H1 (cell line): ENCODE data around the gene GNAI2. TPM values are rescaled to one million over a fixed set of nuclear protein-coding genes. Genes with fewer than 3 reads are reported as not detected.
A peak's percentile ranks its signal among the peaks of the same experiment; 100 is the strongest.

Experiments used
- CTCF ChIA-PET: fragments of 300-600 bp; sonication (Branson Sonifier 250); formaldehyde crosslinking; loops from one replicate; lab custom pipeline; 2021; ENCODE audit not compliant: partially characterized antibody; lab: Charles Lee
- POLR2A ChIA-PET: fragments of 300-600 bp; sonication (Branson Sonifier 250); formaldehyde crosslinking; loops from one replicate; lab custom pipeline; 2021; ENCODE audit warnings: inconsistent platforms; ENCODE audit not compliant: partially characterized antibody; lab: Charles Lee
- DNase-seq, 2 experiments: peaks; one replicate each; pipeline versions ENCODE4 v3.0.0 to v3.0.0-alpha.2; 2010 to 2022; ENCODE audit warnings: low spot score in 2 of 2, low read depth in 1 of 2, mixed read lengths in 1 of 2
- FAIRE-seq: peaks from 2 replicates; lab custom pipeline; 2011; peaks lifted over from hg19 to GRCh38; lab: Jason Lieb, UNC
- H2AFZ ChIP-seq: 2 replicates; pipeline ENCODE4 v1.8.1; 2012; ENCODE audit warnings: low read length, inconsistent platforms
- H2AK5ac ChIP-seq: 2 replicates; pipeline ENCODE4 v1.6.1; 2013; ENCODE audit warnings: low read depth, low read length
- H2BK120ac ChIP-seq: replicated peaks from 2 replicates; pipeline ENCODE3; 2013; ENCODE audit warnings: low read depth, low read length, inconsistent platforms
- H2BK12ac ChIP-seq: 2 replicates; pipeline ENCODE4 v1.6.1; 2013; ENCODE audit warnings: low read depth, low read length
- H2BK15ac ChIP-seq: 2 replicates; pipeline ENCODE4 v1.6.1; 2013; ENCODE audit warnings: low read length
- H2BK20ac ChIP-seq: 2 replicates; pipeline ENCODE4 v1.6.1; 2013; ENCODE audit warnings: low read length
- H2BK5ac ChIP-seq: 2 replicates; pipeline ENCODE4 v1.6.1; 2013; ENCODE audit warnings: low read depth, low read length
- H3K14ac ChIP-seq: 2 replicates; pipeline ENCODE4 v1.6.1; 2013; ENCODE audit warnings: inconsistent platforms; ENCODE audit not compliant: insufficient read length
- H3K18ac ChIP-seq: 2 replicates; pipeline ENCODE4 v1.6.1; 2013; ENCODE audit warnings: low read length; ENCODE audit errors: extremely low read depth
- H3K23ac ChIP-seq: 2 replicates; pipeline ENCODE4 v1.6.1; 2013; ENCODE audit warnings: inconsistent platforms; ENCODE audit not compliant: insufficient read length
- H3K23me2 ChIP-seq: 2 replicates; pipeline ENCODE4 v1.6.1; 2013; ENCODE audit warnings: low read depth, low read length
- H3K27ac ChIP-seq: 2 replicates; pipeline ENCODE4 v1.6.1; 2011; ENCODE audit warnings: low read depth, low read length, inconsistent platforms
- H3K27me3 ChIP-seq, 4 experiments: replicated peaks in 1 of 4; 1 replicate in 1 of 4; 2 replicates in 3 of 4; pipeline versions ENCODE4 v1.6.1 to v1.8.1; 2011 to 2013; ENCODE audit warnings: low read length in 3 of 4, mild to moderate bottlenecking in 3 of 4, inconsistent platforms in 2 of 4, mixed read lengths in 2 of 4, moderate library complexity in 1 of 4; ENCODE audit not compliant: control insufficient read depth in 3 of 4, insufficient read depth in 3 of 4; ENCODE audit errors: extremely low read depth in 1 of 4
- H3K36me3 ChIP-seq, 4 experiments: 2 replicates each; pipeline versions ENCODE4 v1.6.1 to v1.8.1; 2011 to 2013; ENCODE audit warnings: mild to moderate bottlenecking in 4 of 4, low read length in 3 of 4, moderate library complexity in 2 of 4, control low read depth in 1 of 4, inconsistent platforms in 1 of 4; ENCODE audit not compliant: insufficient read depth in 4 of 4, control insufficient read depth in 2 of 4
- H3K4ac ChIP-seq: replicated peaks from 2 replicates; pipeline ENCODE3; 2013; ENCODE audit warnings: low read length, low read depth, mixed read lengths, inconsistent platforms; ENCODE audit not compliant: insufficient read length
- H3K4me1 ChIP-seq, 4 experiments: replicated peaks in 1 of 4; 1 replicate in 1 of 4; 2 replicates in 3 of 4; pipeline versions ENCODE4 v1.6.1 to v1.8.1; 2011 to 2013; ENCODE audit warnings: low read length in 3 of 4, inconsistent platforms in 2 of 4, mixed read lengths in 1 of 4; ENCODE audit not compliant: insufficient read depth in 4 of 4, control insufficient read depth in 3 of 4
- H3K4me2 ChIP-seq, 2 experiments: 2 replicates each; pipeline versions ENCODE4 v1.6.1 to v1.8.1; 2011 to 2013; ENCODE audit warnings: low read depth in 2 of 2, low read length in 2 of 2, control low read depth in 1 of 2, inconsistent platforms in 1 of 2, mild to moderate bottlenecking in 1 of 2; ENCODE audit not compliant: insufficient read depth in 1 of 2
- H3K4me3 ChIP-seq, 4 experiments: fragments of 200-600, 300-600 bp in 1 of 4; sonication (generic), shearing (Covaris generic), sonication (Bioruptor Twin) in 1 of 4; 2 replicates each; pipeline versions ENCODE4 v1.5.1 to v1.8.1; 2011 to 2016; ENCODE audit warnings: low read length in 4 of 4, low read depth in 3 of 4, control low read depth in 2 of 4, inconsistent platforms in 2 of 4, mild to moderate bottlenecking in 2 of 4, mixed read lengths in 1 of 4, moderate library complexity in 1 of 4; ENCODE audit not compliant: insufficient read depth in 2 of 4; ENCODE audit errors: extremely low read depth in 1 of 4
- H3K56ac ChIP-seq: replicated peaks from 2 replicates; pipeline ENCODE3; 2013; ENCODE audit warnings: low read depth, mild to moderate bottlenecking, mixed read lengths, low read length, inconsistent platforms; ENCODE audit not compliant: insufficient read length
- H3K79me1 ChIP-seq: 2 replicates; pipeline ENCODE4 v1.6.1; 2013; ENCODE audit warnings: low read depth, low read length, control low read depth
- H3K79me2 ChIP-seq, 2 experiments: 2 replicates each; pipeline versions ENCODE4 v1.6.1 to v1.8.1; 2012 to 2013; ENCODE audit warnings: low read length in 2 of 2, mild to moderate bottlenecking in 2 of 2, inconsistent platforms in 1 of 2; ENCODE audit not compliant: insufficient read depth in 2 of 2, control insufficient read depth in 1 of 2
- H3K9ac ChIP-seq, 4 experiments: replicated peaks in 1 of 4; 1 replicate in 1 of 4; 2 replicates in 3 of 4; pipeline versions ENCODE4 v1.6.1 to v1.8.1; 2011 to 2013; ENCODE audit warnings: low read depth in 3 of 4, low read length in 3 of 4, control low read depth in 2 of 4, mild to moderate bottlenecking in 2 of 4, moderate library complexity in 2 of 4, inconsistent platforms in 1 of 4; ENCODE audit errors: extremely low read depth in 1 of 4
- H3K9me3 ChIP-seq, 2 experiments: 2 replicates each; pipeline versions ENCODE4 v1.6.1 to v1.8.1; 2012 to 2013; ENCODE audit warnings: mild to moderate bottlenecking in 2 of 2, moderate library complexity in 2 of 2, control low read depth in 1 of 2, inconsistent platforms in 1 of 2, low read depth in 1 of 2, low read length in 1 of 2, mixed read lengths in 1 of 2; ENCODE audit not compliant: insufficient read depth in 2 of 2
- H4K20me1 ChIP-seq, 2 experiments: replicated peaks in 1 of 2; 2 replicates each; pipeline versions ENCODE3 to v1.8.1; 2011 to 2013; ENCODE audit warnings: inconsistent platforms in 2 of 2, low read length in 2 of 2, mild to moderate bottlenecking in 1 of 2; ENCODE audit not compliant: insufficient read depth in 2 of 2, control insufficient read depth in 1 of 2
- H4K5ac ChIP-seq: 2 replicates; pipeline ENCODE4 v1.6.1; 2013; ENCODE audit warnings: low read length, low read depth, mixed read lengths, inconsistent platforms; ENCODE audit not compliant: insufficient read length
- H4K8ac ChIP-seq: 2 replicates; pipeline ENCODE4 v1.8.0; 2013; ENCODE audit warnings: mild to moderate bottlenecking, moderate library complexity, low read length, inconsistent platforms; ENCODE audit not compliant: insufficient read depth; ENCODE audit errors: extremely low read depth
- H4K91ac ChIP-seq: replicated peaks from 2 replicates; pipeline ENCODE3; 2013; ENCODE audit warnings: low read length, mixed read lengths, inconsistent platforms; ENCODE audit not compliant: insufficient read length
- HDAC2 ChIP-seq, 2 experiments: fragments of 300-600 bp in 1 of 2; sonication (generic) in 1 of 2; IDR thresholded peaks; 2 replicates each; pipeline ENCODE4 v1.6.1; 2011 to 2012; ENCODE audit warnings: low read depth in 2 of 2, low read length in 2 of 2, mild to moderate bottlenecking in 2 of 2, moderate library complexity in 2 of 2, borderline replicate concordance in 1 of 2, inconsistent platforms in 1 of 2
- HDAC6 ChIP-seq: IDR thresholded peaks from one replicate; pipeline ENCODE4 v1.7.1; 2012; ENCODE audit warnings: low read depth, mild to moderate bottlenecking, inconsistent platforms, low read length, moderate library complexity
- JUN ChIP-seq: IDR thresholded peaks from 2 replicates; pipeline ENCODE4 v1.6.1; 2011; ENCODE audit warnings: low read depth, mild to moderate bottlenecking, improper control_type of control experiment, low read length
- TBP ChIP-seq: IDR thresholded peaks from 2 replicates; pipeline ENCODE4 v1.6.1; 2011; ENCODE audit warnings: low read depth, low read length, improper control_type of control experiment
- YY1 ChIP-seq: IDR thresholded peaks from 2 replicates; pipeline ENCODE4 v1.6.1; 2011; ENCODE audit warnings: low read depth, mild to moderate bottlenecking, low read length
- WGBS, 2 experiments: shearing (Covaris generic) in 1 of 2; methylation state at CpG; one replicate each; pipeline versions ENCODE4 v1.1.6 to v1.1.7; 2013 to 2015; ENCODE audit warnings: low lambda C conversion rate in 2 of 2, mixed read lengths in 2 of 2, inconsistent platforms in 1 of 2, low coverage in 1 of 2, missing lambda C conversion rate in 1 of 2; ENCODE audit not compliant: insufficient replicate concordance in 2 of 2, insufficient coverage in 1 of 2, insufficient read length in 1 of 2; ENCODE audit errors: extremely low coverage in 1 of 2, missing lambda C conversion rate in 1 of 2; 5-methylcytosine and 5-hydroxymethylcytosine counted together
- polyA plus RNA-seq, 7 experiments: library from polyadenylated mRNA; depleted of rRNA in 3 of 7; stranded (reverse) in 5 of 7; unstranded in 2 of 7; fragments of >200 nt in 5 of 7; fragments of 200-250 nt in 2 of 7; gene quantifications; 1 replicate in 5 of 7; 2 replicates in 1 of 7; 4 replicates in 1 of 7; pipeline versions ENCODE4 v1.2.1 to v1.2.3, GENCODE V29; 2011 to 2013; ENCODE audit warnings: missing spikeins in 2 of 7, mixed read lengths in 2 of 7
- total RNA-seq: library from RNA; stranded (reverse); fragmentation: NEBNext Ultra II Directional; extraction: Animal tissue kit (Norgen Biotek cat#: 25700); gene quantifications from 2 replicates; pipeline ENCODE4 v1.2.1, GENCODE V29; 2021

The GNAI2 gene
- total and polyA plus RNA-seq, 2 of the 8 experiments (the other 6 are each of a cell fraction or from before 2014, with no cell fraction given), result 168 to 539 TPM

GRCh38 chr3:50296721-50297383, 60.8 kb downstream of the GNAI2 start:
- DNase-seq, result no peak
- TF ChIP-seq HDAC2 (IDR thresholded peaks at IDR 0.05; ENCODE audit: borderline replicate concordance in 1 of 2, low read depth in 2 of 2, low read length in 2 of 2) (no peak), HDAC6 (no peak), YY1 (no peak), TBP (no peak), JUN (no peak)
- Histone ChIP-seq H3K36me3 (no peaks in the 10 kb centered on the region), H3K4me2 (no peak overlapping the region), H3K27me3 (no peaks in the 10 kb centered on the region; a peak in 1 of 7 replicates), H3K79me2 (peaks cover 0 to under 1% of the 10 kb centered on the region in 2 experiments; a peak in 1 of 4 replicates), H3K4me1 (peaks cover 0 to 19% (median 8%) of the 10 kb centered on the region in 4 experiments; a peak in 5 of 7 replicates), H4K91ac (no peak overlapping the region), H2BK20ac (no peak overlapping the region), H3K4me3 (no peak overlapping the region), H2BK5ac (no peak overlapping the region), H2AK5ac (no peak overlapping the region), H4K20me1 (peaks cover 0 to 2% of the 10 kb centered on the region in 2 experiments), H3K4ac (no peak overlapping the region), H4K8ac (peak overlapping the region; percentile 82), H2AFZ (no peak overlapping the region), H4K5ac (no peak overlapping the region), H3K9ac (no peak overlapping the region), H3K23me2 (peaks cover 8% of the 10 kb centered on the region; the same call in 1 of the 2 replicates), H3K27ac (no peak overlapping the region), H2BK12ac (no peak overlapping the region), H2BK15ac (no peak overlapping the region), H3K23ac (no peak overlapping the region), H3K9me3 (no peaks in the 10 kb centered on the region), H3K14ac (no peak overlapping the region), H2BK120ac (no peak overlapping the region), H3K18ac (no peak overlapping the region), H3K56ac (no peak overlapping the region), H3K79me1 (no peaks in the 10 kb centered on the region)
- POLR2A ChIA-PET, result interaction anchor here (0.9 to 11.3 kb wide), 5 partner anchors 18 to 74 kb away, joined by 3 to 149 read pairs (median 3); partner anchors contain the start of genes HYAL2 and LSMEM2
- CTCF ChIA-PET, result interaction anchor here (0.5 to 3.0 kb wide), 8 partner anchors 9 to 56 kb away, joined by 3 to 16 read pairs (median 3); partner anchors contain the start of gene LSMEM2
- WGBS, 2 experiments, result 90% methylated on average over 18 of the region's 18 CpGs; no CpG with 5 or more reads in 1 of the 2 experiments
- no peak for FAIRE-seq
